GM19397 (cell line): ENCODE data around the gene SDR42E1.
A peak's percentile ranks its signal among the peaks of the same experiment; 100 is the strongest.

Source experiments
- ATAC-seq: cut with Tn5 transposase; IDR thresholded peaks from one replicate; pipeline ENCODE4 v1.9.1; 2021; ENCODE audit warnings: mild to moderate bottlenecking, moderate library complexity; ENCODE audit not compliant: unreplicated experiment

The SDR42E1 gene, protein sequence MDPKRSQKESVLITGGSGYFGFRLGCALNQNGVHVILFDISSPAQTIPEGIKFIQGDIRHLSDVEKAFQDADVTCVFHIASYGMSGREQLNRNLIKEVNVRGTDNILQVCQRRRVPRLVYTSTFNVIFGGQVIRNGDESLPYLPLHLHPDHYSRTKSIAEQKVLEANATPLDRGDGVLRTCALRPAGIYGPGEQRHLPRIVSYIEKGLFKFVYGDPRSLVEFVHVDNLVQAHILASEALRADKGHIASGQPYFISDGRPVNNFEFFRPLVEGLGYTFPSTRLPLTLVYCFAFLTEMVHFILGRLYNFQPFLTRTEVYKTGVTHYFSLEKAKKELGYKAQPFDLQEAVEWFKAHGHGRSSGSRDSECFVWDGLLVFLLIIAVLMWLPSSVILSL

DNA sequence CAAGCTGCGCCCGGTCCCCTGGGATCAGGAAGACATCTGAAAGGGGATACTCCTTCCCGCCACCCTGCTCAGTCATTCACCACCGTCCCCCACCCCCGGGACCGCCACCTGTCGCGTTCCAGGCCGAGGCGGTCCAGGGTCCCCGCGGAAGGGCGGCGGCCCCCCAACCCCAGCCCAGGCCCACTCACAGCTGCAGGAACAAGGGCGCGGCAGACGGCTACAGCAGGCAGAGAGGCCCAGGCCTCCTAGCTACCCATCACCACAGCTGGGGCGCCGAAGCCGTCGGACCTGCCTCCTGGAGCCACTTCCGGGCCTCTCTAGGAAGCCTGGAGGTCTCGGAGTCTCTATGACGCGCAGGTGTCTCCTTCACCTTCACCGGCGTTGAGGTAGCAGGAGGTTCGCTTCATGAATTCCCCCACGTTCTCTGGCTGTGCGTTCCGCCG lies at the start of gene SDR42E1:
SDR42E1 (minus strand) TSS at position 272 of the 443 bp plus-strand sequence. CDS start 10,612 bp downstream, outside the sequence.
- ATAC-seq, result peak; percentile 96

DNA sequence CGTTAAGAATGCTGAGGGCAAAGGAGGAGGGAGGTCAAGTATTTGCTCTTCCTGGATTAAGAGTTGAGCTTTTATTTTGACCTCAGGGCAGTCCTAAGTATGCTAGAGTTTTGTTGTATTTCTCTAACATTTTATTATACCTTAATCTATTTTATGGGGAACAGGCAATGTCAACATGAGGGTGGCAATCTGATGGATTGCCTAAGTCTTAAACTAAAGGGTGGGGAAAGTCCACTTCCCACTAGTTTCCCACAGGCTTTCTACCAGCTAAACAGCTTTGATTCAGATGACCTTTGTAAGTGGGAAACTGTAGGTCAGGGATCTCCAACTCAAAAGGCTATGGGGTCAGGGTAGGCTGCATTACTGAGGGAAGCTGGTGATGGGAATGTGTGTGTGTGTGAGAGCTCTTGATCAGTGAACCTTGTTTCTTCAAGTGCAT lies 48.7 kb upstream of the SDR42E1 start:
- ATAC-seq, result no peak

DNA sequence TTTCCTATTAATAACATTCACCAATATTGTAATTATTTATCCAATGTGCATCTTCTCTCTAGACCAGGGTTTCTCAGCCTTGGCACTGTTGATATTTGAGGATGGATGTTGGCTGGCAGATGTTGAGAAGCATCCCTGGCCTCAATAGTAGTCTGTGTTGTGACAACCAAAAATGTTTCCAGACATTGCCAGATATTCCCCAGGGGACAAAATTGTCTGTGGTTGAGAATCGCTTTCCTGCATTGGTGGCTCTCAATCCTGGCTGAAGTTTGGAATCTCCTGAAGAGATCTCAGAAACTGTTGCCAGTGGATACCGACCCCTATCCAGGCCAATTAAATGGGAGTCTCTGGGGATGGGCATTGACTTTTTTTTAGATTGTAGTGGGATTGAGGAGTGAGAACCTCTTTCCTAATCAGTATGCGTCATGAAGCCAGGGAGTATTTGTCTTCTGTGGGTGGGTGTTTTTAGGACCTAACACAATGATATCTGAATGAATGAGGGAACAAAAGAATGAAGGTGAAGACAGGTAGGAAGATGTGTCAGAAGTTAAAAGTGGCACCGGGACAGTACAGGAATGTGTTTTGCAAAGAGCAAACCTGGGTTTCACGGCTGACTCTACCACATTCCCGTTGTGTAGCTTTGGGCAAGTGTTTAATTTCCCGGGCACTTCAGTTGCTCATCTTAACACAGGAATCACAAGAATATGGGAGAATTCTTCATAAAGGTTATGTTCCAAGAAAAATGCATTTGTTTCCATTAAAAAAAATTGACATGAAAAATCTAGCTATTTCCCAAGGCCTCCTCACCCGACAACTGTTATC lies 48.1 kb upstream of the SDR42E1 start:
- no peak for ATAC-seq

DNA sequence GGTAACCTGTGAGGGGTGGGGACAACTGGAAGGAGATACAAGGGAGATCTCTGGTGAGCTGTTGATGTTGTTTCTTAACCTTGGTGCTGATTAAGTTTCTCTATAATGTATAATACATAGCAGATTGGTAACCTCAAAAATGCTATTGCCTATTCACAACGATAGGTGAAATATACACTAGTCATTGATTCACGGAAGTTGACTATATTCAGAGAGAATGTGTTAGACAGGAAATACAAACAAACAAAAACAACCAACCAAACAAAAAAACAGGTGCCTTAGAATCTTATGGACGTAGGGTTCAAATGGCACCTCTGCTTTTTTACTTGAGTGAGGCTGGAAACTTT lies 45.3 kb upstream of the SDR42E1 start:
- ATAC-seq, result no peak

DNA sequence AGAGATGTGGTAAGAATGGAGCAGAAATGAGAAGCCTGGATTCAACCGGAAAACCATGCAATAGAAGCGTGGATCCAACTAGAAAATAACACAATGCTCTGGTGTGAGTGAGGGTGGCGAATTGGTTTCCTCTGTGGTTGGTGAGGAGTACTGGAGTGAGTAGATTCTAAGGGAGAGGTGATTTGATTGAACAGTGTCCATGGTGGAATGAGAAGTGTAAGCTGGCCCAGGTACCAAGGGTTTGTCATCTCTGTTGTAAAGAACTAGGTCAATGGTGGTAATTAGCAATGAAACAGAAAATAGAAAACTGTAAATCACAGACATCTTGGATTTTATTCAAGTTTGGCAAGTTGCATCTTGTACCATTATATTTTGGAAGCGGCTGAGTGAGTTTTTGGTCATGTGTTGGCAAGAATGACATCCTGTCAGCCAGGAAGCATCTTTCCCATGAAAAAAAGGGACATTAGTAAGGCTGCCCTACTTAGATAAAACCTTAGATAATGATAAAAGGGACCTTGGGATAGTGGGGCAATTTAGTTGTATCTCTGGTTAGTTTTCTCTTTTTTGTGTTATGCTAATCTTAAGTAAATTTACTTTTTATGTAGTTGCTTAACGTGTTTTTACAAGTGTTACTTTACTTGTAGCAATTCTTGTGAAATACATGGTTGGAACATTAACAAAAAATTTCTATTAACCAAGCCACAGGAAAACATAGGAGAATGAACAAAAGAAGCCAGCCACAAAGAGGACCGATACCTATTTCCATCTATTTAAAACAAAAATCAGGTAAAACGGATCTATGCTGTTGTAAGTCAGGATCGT lies 44.7 kb upstream of the SDR42E1 start:
- ATAC-seq, result no peak

DNA sequence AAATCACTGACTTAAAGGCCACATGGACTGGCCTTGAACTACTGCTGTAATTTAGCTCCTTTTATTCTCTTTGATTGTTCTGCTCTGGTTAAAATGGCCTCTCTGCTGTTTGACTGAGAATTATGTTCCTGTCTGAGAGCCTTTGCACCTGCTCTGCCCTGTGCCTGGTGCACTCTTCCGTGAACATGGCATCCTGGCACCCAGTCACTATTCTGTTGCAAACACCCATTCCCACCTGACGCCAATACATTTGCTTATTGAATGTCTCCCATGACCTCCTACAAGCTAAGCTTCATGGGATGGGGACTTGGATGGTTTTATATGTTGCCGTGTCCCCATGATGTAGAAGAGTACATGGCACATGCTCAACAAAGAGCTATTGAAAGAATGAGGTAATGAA lies 43.8 kb upstream of the SDR42E1 start:
- no peak for ATAC-seq

DNA sequence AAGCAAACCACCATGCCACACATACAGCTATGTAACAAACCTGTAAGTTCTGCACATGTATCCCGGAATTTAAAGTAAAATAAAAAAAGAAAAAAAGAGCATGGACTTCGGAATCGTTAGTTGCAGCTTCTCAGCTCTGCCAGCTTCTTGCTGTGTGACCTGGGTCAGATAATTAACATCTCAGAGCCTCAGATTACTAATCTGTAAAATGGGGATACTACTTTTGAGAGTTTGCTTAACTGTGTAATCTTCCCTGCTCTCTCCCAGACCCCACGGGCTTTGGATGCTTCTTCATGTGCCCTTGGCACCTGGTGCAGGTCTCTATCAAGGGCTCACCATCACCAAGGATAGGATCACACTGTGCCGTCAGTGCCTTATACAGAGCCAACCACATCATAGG lies 40.4 kb upstream of the SDR42E1 start:
- no peak for ATAC-seq

DNA sequence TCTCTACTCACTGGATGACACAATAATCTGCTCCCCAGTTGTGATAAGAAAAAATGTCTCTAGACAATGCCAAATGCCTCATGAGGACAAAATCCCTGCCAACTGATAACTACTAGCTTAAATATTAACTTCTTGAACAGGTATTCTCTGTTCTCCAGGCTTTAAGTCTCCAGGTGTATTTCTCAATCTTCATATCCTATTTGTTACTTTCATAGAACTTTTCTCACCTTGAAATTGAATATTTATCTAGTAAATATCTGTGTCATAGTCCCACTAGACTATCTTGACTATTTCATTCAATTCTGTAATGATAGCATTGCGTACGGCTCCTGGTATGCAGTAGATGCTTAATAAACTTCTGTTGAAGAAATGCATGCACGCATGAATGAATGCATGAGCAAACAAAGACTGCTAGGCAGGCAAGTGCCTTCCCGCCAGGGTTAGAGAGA lies 39.7 kb upstream of the SDR42E1 start:
- ATAC-seq, result no peak

DNA sequence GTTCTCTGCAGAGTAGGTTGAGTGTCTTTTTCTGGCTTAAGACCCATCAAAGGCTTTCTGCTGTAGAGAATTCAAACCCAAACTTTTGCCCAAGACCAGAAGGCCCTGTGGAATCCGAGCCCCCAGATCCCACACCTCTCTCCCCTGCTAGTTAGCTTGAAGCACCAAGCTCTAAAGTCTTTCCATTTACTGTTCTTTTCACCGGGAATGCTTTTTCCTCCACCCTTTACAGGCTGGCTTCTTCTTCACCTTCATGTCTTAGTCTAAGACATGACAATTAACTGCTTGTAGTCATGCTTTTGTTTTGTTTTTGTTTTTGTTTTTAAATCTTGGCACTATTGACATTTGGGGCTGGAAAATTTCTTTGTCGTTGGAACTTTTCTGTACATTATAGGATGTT lies 39.2 kb upstream of the SDR42E1 start:
- ATAC-seq, result no peak

DNA sequence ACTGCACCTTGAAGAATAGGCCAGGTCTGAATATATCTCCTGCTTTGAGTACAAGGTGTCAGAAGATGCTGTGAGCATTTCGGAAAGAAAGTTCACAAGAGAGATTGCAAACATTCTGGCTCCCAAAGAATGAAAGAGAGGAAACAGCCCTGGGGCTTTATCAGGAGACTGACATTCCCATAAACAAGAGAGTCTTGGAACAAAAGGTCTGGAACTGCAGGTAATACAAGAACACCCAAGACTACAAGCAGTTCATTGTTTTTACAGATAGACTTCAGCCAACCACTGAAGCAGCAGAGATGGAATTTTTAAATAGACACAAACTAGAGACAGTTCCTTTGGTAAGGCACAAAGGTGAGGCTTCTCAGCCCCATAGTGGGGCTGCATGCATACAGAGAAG lies 38.2 kb upstream of the SDR42E1 start:
- ATAC-seq, result no peak

DNA sequence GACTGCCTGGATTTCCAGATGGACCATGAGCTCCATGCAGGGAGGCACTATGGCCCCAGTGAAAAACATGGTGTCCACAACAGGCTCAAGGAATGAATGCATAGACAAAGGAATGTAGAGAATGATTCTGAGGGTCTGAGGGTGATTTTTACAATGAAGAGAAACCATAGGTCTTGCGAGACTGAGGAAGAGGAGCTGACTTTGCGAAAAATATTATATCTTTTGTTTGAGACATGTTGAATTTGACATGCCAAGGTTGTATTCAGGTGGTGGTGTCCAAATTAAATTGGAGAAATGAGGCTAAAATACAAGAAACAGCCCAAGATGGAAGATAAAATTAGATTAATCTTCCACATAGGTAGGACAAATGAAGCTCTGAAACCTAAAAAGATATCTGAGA lies 36.5 kb upstream of the SDR42E1 start:
- no peak for ATAC-seq

DNA sequence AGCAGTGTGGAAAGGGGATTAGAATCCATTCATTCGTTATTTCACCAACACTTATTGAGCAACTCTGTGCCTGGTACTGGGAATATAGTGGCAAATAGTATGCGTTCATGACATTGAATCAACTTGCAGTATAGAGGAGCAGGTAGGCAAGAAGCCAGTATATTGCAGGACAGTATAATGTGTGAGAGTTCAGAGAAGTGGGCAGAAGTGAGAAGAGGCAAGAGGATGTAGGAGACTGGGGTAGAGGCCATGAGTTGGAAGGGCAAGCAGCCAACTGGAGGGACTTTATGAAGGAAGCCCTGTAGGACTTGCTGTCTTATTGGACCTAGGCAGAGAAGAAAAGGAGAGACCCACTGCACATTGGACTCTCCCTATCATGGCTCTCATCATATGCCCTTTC lies 36.1 kb upstream of the SDR42E1 start:
- ATAC-seq, result no peak

DNA sequence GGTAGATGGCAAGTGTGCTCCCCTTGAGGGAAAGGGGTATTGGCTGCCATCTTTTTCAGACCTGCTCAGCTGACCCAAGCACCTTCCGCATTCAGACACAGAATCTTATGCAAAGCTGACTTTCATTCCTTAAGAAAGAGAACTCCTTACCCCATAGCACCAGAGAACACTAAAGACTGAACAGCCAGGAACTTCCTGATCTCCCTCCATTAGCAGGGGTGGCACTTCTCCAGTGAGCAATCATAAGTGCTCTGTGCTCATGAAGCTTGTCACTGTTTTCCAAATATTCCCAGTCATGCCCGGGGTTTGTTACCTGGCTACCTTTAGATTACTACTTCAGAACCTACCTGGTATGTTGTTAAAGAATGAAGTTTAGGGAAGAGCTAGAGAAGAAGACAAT lies 35.7 kb upstream of the SDR42E1 start:
- no peak for ATAC-seq

DNA sequence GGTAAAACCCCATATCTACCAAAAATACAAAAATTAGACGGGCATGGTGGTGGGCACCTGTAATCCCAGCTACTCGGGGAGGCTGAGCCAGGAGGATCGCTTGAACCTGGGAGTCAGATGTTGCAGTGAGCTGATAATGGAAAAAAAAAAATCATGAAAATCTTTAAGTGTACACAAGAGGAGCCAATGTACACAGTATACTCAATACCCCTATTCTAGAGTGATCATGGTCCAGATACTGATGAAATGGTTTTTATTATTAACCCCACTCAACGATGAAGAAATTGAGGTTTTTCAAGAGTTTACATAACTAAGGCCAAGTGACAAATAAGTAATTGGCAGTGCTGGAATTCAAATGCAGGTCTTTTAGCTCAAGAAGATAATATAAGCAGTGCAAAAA lies 35.3 kb upstream of the SDR42E1 start:
- no peak for ATAC-seq

DNA sequence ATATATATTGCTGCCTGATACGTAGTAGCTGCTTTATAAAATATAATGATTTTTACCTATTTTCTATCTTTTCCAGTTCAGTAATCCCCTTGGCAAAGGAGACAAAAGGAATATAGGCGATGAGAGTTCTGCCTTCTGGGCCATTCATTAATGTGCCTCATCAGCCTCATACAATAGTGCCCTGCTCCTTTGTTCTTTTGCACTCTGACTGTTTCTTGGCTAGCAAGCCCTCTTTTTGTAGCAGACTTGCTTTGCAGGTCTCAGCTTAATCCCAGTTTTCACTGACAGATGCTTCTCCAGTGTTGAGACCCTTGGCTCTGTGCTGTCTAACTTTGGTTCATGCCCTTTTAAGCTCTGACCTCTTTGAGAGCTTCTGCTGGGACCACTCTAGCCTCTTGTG lies 34.2 kb upstream of the SDR42E1 start:
- ATAC-seq, result no peak

DNA sequence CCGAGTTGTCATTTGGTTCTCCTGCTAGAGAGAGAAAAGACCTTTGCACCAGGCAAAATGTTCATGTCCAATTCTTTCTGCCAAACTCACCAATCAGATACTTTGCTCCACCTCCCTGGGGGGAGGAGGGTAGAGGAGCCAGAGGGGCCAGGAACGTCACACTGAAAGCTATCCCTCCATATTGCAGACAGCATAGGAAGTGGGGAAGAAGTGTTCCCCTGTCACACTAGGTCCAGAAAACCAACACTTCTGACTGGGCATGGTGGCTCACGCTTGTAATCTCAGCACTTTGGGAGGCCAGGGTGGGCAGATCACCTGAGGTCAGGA lies 33.3 kb upstream of the SDR42E1 start:
- no peak for ATAC-seq

DNA sequence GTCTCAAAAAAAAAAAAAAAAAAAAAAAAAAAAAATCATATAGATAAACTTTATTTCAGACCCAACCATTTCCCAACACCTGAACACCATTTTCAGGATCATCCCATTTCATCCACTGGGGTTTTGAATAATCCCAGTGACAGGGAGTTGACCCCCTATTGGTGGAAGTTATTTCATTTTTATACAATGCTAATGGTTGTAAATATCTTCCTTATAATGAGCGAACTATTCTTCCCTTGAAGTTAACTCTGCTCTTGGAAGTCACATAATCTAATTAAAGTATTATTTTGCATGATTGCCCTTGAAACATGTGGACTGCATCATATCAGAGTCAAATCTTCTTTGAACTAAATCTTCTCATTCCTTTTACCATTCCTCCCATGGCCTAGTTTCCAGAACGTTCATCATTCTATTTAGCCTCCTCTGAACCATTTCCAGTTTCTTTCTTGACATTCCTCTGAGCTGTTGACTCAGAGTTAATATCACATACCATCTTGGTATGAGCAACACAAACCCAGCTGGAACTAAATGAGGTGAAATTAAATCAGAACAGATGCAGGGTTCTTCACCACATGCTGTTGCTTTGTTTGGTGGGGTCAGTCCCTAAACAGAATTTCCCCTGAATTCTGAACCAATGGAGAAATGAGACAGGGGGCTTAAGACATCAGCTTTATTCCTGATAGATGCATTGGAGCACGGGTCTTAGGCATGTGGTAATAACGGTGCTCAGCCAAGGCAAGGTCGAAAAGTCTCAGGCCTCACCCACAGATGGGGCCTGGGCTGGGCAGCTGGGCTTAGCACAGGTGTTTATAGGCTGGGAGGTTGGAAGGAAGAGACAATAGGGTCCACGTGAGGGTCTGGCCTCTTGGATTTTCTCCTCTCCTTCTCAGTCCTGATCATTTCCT lies 32.7 kb upstream of the SDR42E1 start:
- no peak for ATAC-seq

DNA sequence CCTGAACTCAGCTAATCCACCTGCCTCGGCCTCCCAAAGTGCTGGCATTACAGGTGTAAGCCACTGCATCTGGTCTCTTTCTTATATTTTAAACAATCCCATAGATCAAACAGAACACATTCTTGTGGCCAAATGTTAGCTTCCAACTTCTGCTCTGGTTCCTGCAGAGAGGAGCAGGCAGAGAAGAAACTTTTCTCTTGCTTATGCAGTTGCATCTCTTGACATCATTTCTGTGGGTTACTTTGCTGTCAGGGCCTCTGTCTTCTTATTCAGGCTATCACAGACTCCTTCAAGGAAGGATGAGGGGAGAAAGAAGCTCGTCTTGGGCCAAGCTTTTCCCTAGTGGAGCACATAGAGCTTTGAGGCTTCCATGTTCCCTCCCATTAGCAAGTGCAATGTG lies 31.6 kb upstream of the SDR42E1 start:
- ATAC-seq, result no peak

DNA sequence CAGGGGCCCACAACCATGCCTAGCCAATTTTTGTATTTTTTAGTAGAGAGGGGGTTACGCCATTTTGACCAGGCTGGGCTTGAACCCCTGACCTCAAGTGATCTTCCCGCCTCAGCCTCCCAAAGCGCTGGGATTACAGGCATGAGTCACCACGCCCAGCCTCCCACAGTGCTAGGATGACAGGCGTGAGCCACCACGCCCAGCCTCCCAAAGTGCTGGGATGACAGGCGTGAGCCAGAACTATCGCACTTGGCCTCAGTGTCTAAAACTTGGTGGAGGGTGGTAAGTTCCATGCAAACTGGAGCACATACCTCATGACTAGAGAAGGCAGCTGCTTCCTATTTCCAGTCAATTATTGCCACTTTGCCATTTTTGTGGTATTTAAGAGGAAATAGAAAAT lies 30.9 kb upstream of the SDR42E1 start:
- no peak for ATAC-seq

DNA sequence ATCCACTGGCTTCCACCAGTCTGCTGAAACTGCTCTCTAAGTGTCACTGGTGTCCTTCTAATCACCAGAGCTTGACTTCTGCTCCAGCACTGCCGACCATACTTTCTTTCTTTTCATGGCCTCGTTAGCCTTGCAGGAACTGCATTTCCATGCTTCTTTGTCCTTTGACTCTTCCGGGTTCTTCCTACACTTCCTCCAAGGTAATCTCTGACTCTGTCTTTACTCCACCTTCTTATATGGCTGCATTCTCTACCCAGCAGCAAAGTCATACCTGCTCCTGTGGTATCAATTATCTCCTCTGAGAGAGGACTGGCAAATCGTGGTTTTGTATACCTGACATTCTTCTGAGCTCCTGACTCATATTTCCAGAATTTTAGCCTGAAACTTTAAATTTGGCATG lies 30.3 kb upstream of the SDR42E1 start:
- no peak for ATAC-seq
